Fibroblast of the aortic adventitia (primary cell): ENCODE results near the gene PHEX. TPM values are rescaled to one million over a fixed set of nuclear protein-coding genes. Genes with fewer than 3 reads are reported as not detected.

Experiments used
- DNase-seq: peaks from one replicate; pipeline ENCODE4 v3.0.0-alpha.2; 2010; ENCODE audit warnings: low read depth
- H3K4me3 ChIP-seq: 2 replicates; pipeline ENCODE4 v1.5.1; 2011; ENCODE audit warnings: low read depth, mild to moderate bottlenecking, control low read depth, low read length, moderate library complexity
- CTCF ChIP-seq: IDR thresholded peaks from 2 replicates; pipeline ENCODE4 v1.5.1; 2011; ENCODE audit warnings: mild to moderate bottlenecking, low read length, control low read depth, inconsistent platforms; ENCODE audit not compliant: insufficient read depth
- total RNA-seq: library from RNA; depleted of rRNA; stranded (reverse); fragments of >200 nt; gene quantifications from 2 replicates; pipeline ENCODE4 v1.2.3, GENCODE V29; 2012; ENCODE audit warnings: low replicate concordance

Gene PHEX
- total RNA-seq, 1 donor, result 6.7 TPM

- H3K4me3 ChIP-seq, result no peak overlapping the region
- no peak for TF ChIP-seq CTCF
- DNase-seq, result peak; percentile 76
Measured at GRCh38 chrX:22090181-22090580, 58.1 kb downstream of the PHEX start.

DNA sequence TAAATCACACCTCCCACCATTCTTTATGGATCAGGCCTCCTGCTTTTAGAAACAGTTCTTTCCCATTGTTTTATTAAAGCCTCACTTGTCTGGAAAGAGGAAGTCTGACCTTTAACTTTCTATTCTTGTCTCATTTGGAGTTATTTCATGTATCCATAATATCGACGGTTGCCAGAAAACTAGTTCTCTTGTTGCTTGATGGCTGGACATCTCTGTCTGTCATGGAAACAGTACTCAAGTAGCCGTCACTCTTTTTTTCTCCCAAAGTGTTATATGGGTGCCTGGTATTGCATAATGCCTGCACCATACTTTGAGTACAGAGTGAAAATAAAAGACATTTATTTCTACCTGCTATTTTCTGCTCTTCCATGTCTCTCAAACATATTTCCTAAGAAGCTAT lies 61.4 kb downstream of the PHEX start:
- no peak for DNase-seq
- TF ChIP-seq CTCF, result no peak
- H3K4me3 ChIP-seq, result no peak overlapping the region

DNA sequence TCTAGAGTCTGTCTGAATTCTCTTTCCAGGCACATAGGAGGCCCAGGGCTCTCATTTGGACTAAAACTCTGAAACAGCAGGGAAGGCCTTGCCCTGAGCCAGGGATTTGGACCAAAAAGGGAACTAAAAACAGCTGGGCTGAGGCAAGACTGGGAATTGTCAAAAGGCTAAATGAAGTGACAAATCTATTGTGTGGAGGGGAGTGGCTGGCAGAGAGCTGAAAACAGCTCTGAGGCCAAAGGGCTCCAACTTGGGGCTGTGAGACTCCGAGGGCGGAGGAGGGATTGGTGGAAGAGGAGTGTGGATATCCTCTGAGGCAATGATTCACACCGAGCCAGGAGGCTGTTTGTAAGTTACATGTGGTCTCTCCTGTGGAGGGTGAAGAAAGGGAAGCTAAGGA lies 63.2 kb downstream of the PHEX start:
- no peak for TF ChIP-seq CTCF
- DNase-seq, result peak; percentile 92
- H3K4me3 ChIP-seq, result no peak overlapping the region

GRCh38 chrX:22095856-22096255 lies 63.7 kb downstream of the PHEX start:
- no peak overlapping the region for H3K4me3 ChIP-seq
- no peak for TF ChIP-seq CTCF
- no peak for DNase-seq

DNA sequence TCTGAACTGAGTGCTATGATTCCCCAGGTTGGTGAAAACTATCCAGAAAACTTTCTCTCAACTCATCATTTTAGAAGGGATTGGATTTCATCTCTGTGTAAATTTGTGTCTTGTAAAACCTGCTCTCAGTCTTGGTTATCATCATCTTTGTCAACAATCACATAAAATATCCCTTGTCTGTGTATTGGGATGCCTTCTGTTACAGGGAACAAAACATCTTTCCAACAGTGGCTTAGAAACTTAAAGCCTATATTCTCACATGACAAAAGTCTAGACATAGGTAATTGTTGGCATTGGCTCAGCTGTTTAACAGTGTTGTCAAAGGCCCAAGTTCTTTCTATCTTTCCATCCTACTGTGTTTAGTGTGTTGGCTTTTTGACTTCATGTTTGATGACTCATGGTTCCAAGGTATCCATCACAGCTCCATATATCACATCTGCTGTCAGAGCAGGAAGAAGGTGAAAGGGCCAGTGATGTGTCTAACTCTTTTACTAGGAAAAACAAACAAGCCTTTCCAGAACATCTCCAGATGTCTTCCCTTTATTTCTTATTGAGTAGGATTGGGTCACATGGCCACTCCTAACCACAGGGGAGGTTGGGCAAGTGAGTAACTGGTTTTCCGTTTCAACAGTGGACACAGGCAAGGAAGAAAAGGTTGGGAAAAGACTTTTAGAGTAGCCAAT lies 65.0 kb downstream of the PHEX start:
- no peak for TF ChIP-seq CTCF
- peak; percentile 88 for DNase-seq
- H3K4me3 ChIP-seq, result no peak overlapping the region

GRCh38 chrX:22105231-22105630 lies 73.1 kb downstream of the PHEX start:
- no peak for TF ChIP-seq CTCF
- DNase-seq, result peak; percentile 93
- H3K4me3 ChIP-seq, result no peak overlapping the region

DNA sequence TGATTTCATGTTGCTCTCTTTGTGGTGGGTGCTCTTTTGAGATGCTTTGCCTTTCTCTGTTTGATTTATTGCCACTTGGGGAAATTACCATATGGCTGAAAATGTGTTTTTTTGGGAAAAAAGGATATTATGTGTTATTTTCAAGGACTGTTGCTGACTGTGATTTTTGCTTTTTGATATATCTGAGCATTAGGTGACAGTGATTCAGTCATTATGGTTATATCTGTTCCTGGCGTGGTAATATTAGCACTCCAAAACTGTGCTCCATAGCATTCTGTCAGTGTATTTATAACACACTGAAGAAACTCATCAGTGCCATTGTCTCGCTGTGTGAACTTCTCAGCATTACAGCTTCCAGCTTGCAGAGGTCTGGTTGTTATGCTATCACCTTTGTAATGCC lies 73.8 kb downstream of the PHEX start:
- no peak for TF ChIP-seq CTCF
- no peak for DNase-seq
- no peak overlapping the region for H3K4me3 ChIP-seq
